GM12878 (cell line): Measurements from ENCODE around the gene PDE6A. TPM values are rescaled to one million over a fixed set of nuclear protein-coding genes. Genes with fewer than 3 reads are reported as not detected.

Experiments used
- ATAC-seq: fragments of 200-7000 bp; cut with Tn5 transposase; 3 replicates; pipeline ENCODE4 v1.9.1; 2020; ENCODE audit warnings: mild to moderate bottlenecking, moderate library complexity
- BruUV-seq: library from RNA; stranded (reverse); fragments of 400-500 nt; replicated peaks from 2 replicates; lab custom pipeline; 2021; lab: Mats Ljungman, UMichigan
- CTCF ChIA-PET: fragments of 300-600 bp; sonication (Branson Sonifier 250); formaldehyde crosslinking; extraction: SDS; loops from one replicate; lab custom pipeline; 2021; ENCODE audit warnings: inconsistent platforms; lab: Yijun Ruan, JAX
- POLR2A ChIA-PET: fragments of 350-600 bp; formaldehyde crosslinking; extraction: SDS; loops from one replicate; lab custom pipeline; 2021; ENCODE audit warnings: inconsistent platforms; lab: Charles Lee
- RAD21 ChIA-PET: fragments of 300-600 bp; sonication (Branson Sonifier 250); formaldehyde crosslinking; loops from one replicate; lab custom pipeline; 2023; ENCODE audit warnings: antibody characterized with exemption; ENCODE audit not compliant: unreplicated experiment; lab: Charles Lee
- SMC1A ChIA-PET: fragments of 300-600 bp; sonication (Branson Sonifier 250); formaldehyde crosslinking; loops from one replicate; lab custom pipeline; 2023; ENCODE audit not compliant: unreplicated experiment, uncharacterized antibody; lab: Charles Lee
- DNase-seq: peaks from one replicate; pipeline ENCODE4 v3.0.0-alpha.2; 2011; ENCODE audit warnings: low read depth, low spot score
- FAIRE-seq: peaks from 3 replicates; lab custom pipeline; 2011; peaks lifted over from hg19 to GRCh38; lab: Jason Lieb, UNC
- H2AFZ ChIP-seq: 2 replicates; pipeline ENCODE4 v1.6.0; 2011; ENCODE audit warnings: low read depth, low read length, control low read depth; ENCODE audit not compliant: control insufficient read depth
- H3K27ac ChIP-seq: 2 replicates; pipeline ENCODE4 v1.5.1; 2011; ENCODE audit warnings: control low read depth; ENCODE audit not compliant: control insufficient read depth, insufficient read depth
- H3K27me3 ChIP-seq, 2 experiments: replicated peaks in 1 of 2; 2 replicates each; pipeline versions ENCODE4 v1.6.0 to v1.6.1; 2011; ENCODE audit warnings: low read length in 1 of 2; ENCODE audit not compliant: control insufficient read depth in 2 of 2, insufficient read depth in 2 of 2
- H3K36me3 ChIP-seq, 2 experiments: 2 replicates each; pipeline ENCODE4 v1.5.1; 2011; ENCODE audit warnings: low read length in 1 of 2; ENCODE audit not compliant: control insufficient read depth in 2 of 2, insufficient read depth in 2 of 2
- H3K4me1 ChIP-seq: 2 replicates; pipeline ENCODE4 v1.6.1; 2011; ENCODE audit warnings: mild to moderate bottlenecking, low read length, moderate library complexity, mixed read lengths; ENCODE audit not compliant: control insufficient read depth, insufficient read depth
- H3K4me2 ChIP-seq: 2 replicates; pipeline ENCODE4 v1.6.0; 2011; ENCODE audit warnings: control low read depth; ENCODE audit not compliant: control insufficient read depth, insufficient read depth
- H3K4me3 ChIP-seq: fragments of 200-600 bp; sonication (generic); 2 replicates; pipeline ENCODE4 v1.5.1; 2016
- H3K79me2 ChIP-seq: 2 replicates; pipeline ENCODE4 v1.6.0; 2011; ENCODE audit warnings: low read length; ENCODE audit not compliant: control insufficient read depth, insufficient read depth
- H3K9ac ChIP-seq: 2 replicates; pipeline ENCODE4 v1.8.0; 2011; ENCODE audit warnings: low read length, control low read depth, mixed read lengths; ENCODE audit not compliant: control insufficient read depth, insufficient read depth
- H3K9me3 ChIP-seq: replicated peaks from 3 replicates; pipeline ENCODE4 v1.5.1; 2011; ENCODE audit warnings: mild to moderate bottlenecking, low read length; ENCODE audit not compliant: control insufficient read depth, insufficient read depth
- H4K20me1 ChIP-seq: 2 replicates; pipeline ENCODE4 v1.6.0; 2011; ENCODE audit not compliant: control insufficient read depth, insufficient read depth
- ASH2L ChIP-seq: fragments of 300-600, 200-600 bp; sonication (generic); IDR thresholded peaks from 2 replicates; pipeline ENCODE4 v1.6.1; 2017; ENCODE audit warnings: low read depth, mild to moderate bottlenecking, borderline replicate concordance
- BCL11A ChIP-seq: IDR thresholded peaks from 2 replicates; pipeline ENCODE4 v1.6.1; 2011; ENCODE audit warnings: low read depth, low read length
- CUX1 ChIP-seq: IDR thresholded peaks from 2 replicates; pipeline ENCODE4 v1.6.1; 2012; ENCODE audit warnings: improper control_type of control experiment, low read depth, low read length; ENCODE audit not compliant: insufficient replicate concordance
- E2F4 ChIP-seq: IDR thresholded peaks from 2 replicates; pipeline ENCODE4 v1.6.1; 2012; ENCODE audit warnings: low read depth, low read length, improper control_type of control experiment
- HDGF ChIP-seq: fragments of 450-650 bp; IDR thresholded peaks from 2 replicates; pipeline ENCODE4 v1.6.1; 2016; ENCODE audit warnings: antibody characterized with exemption
- IRF3 ChIP-seq: fragments of 450-650 bp; IDR thresholded peaks from 2 replicates; pipeline ENCODE4 v1.6.1; 2014; ENCODE audit warnings: mild to moderate bottlenecking
- PBX3 ChIP-seq: IDR thresholded peaks from 2 replicates; pipeline ENCODE4 v1.6.1; 2011; ENCODE audit warnings: mild to moderate bottlenecking, low read depth, low read length, moderate library complexity; ENCODE audit not compliant: insufficient replicate concordance
- RELA ChIP-seq: fragments of 450-650 bp; IDR thresholded peaks from 2 replicates; pipeline ENCODE4 v1.8.0; 2014; ENCODE audit warnings: borderline replicate concordance; ENCODE audit not compliant: partially characterized antibody
- STAT1 ChIP-seq: fragments of 450-650 bp; conservative IDR thresholded peaks from 2 replicates; pipeline ENCODE4 v1.6.1; 2014; ENCODE audit warnings: antibody characterized with exemption, mild to moderate bottlenecking
- ZNF24 ChIP-seq: fragments of 450-650 bp; IDR thresholded peaks from 2 replicates; pipeline ENCODE4 v1.6.1; 2017; ENCODE audit warnings: antibody characterized with exemption, mild to moderate bottlenecking
- WGBS: methylation state at CpG from one replicate; pipeline ENCODE4 v1.1.6; 2016; ENCODE audit warnings: low lambda C conversion rate; ENCODE audit not compliant: insufficient replicate concordance, insufficient coverage; ENCODE audit errors: missing lambda C conversion rate; 5-methylcytosine and 5-hydroxymethylcytosine counted together
- in situ Hi-C: fragments of 300-500 bp; cut with MboI; formaldehyde crosslinking; loops from 9 replicates; pipeline ENCODE4 v1.14.3; 2018; ENCODE audit warnings: mixed read lengths
- intact Hi-C: fragments of 100-400 bp; cut with micrococcal nuclease; formaldehyde crosslinking; loops from one replicate; pipeline ENCODE4 v1.14.2; 2022; ENCODE audit not compliant: unreplicated experiment
- polyA plus RNA-seq, 11 experiments: library from polyadenylated mRNA; depleted of rRNA in 4 of 11; unstranded in 6 of 11; stranded (reverse) in 5 of 11; fragments of >200 nt; fragmentation: Nextera tagmentation in 4 of 11; fragmentation: Illumina TruSeq in 1 of 11; extraction: Ambion mirVana in 4 of 11; extraction: Trizol in 1 of 11; gene quantifications; 1 replicate in 1 of 11; 2 replicates in 10 of 11; pipeline versions ENCODE4 v1.2.1 to v1.2.3, GENCODE V29; 2011 to 2016; ENCODE audit warnings: inconsistent platforms in 2 of 11, missing spikeins in 2 of 11, low read depth in 1 of 11
- total RNA-seq, 4 experiments: library from RNA; depleted of rRNA in 3 of 4; stranded (reverse); fragments of >200 nt in 3 of 4; fragmentation: Illumina TruSeq in 1 of 4; extraction: Trizol in 1 of 4; gene quantifications; 2 replicates each; pipeline versions ENCODE4 v1.2.1 to v1.2.3, GENCODE V29; 2013 to 2021

PDE6A gene
- total and polyA plus RNA-seq, 10 of the 15 experiments (the other 5 are each of a cell fraction or from before 2014, with no cell fraction given) = 0.05 to 0.26 TPM; not detected in 8

GRCh38 chr5:149870232-149870631 is 74.4 kb downstream of the PDE6A start:
- RAD21 ChIA-PET = interaction anchor here (0.6 to 1.1 kb wide), 2 partner anchors 22 to 232 kb away, joined by 3 to 5 read pairs; no protein-coding TSS in a partner anchor
- no peak overlapping the region for H3K4me3 ChIP-seq
- H3K4me1 ChIP-seq = no peaks in the 10 kb centered on the region
- TF ChIP-seq PBX3 (no peak), CUX1 (no peak), ZNF24 (no peak), BCL11A (no peak), RELA (no peak), STAT1 (no peak), ASH2L (no peak), IRF3 (no peak), E2F4 (no peak), HDGF (no peak)
- TF ChIP-seq, all 136 proteins: peak for 0
- no peak overlapping the region for H3K27ac ChIP-seq
- no peak overlapping the region for H2AFZ ChIP-seq
- intact Hi-C loops (no loop called here), in situ Hi-C loops (no loop called here)
- FAIRE-seq = no peak
- H3K9ac ChIP-seq = no peak overlapping the region
- ATAC-seq = no peak
- no peak for DNase-seq
- BruUV-seq = no TSS peak
- ChIA-PET CTCF (interaction anchor here (0.6 to 9.8 kb wide), 3 partner anchors 18 to 428 kb away, joined by 3 to 90 read pairs (median 3); no protein-coding TSS in a partner anchor), SMC1A (interaction anchor here (0.9 to 2.6 kb wide), 2 partner anchors 17 to 121 kb away, joined by 3 to 8 read pairs; no protein-coding TSS in a partner anchor), POLR2A (no interaction called here)
- no peaks in the 10 kb centered on the region for H4K20me1 ChIP-seq
- H3K9me3 ChIP-seq = no peaks in the 10 kb centered on the region
- no peak overlapping the region for H3K4me2 ChIP-seq
- H3K36me3 ChIP-seq = no peaks in the 10 kb centered on the region
- no peaks in the 10 kb centered on the region; a peak in 1 of 4 replicates for H3K27me3 ChIP-seq
- 8% methylated on average over 1 of the region's 1 CpG for WGBS
- no peaks in the 10 kb centered on the region for H3K79me2 ChIP-seq
